ENCODE results near the gene ARID1B. TPM values are rescaled to one million over a fixed set of nuclear protein-coding genes. Genes with fewer than 3 reads are reported as not detected.

The ARID1B gene
- total and polyA plus RNA-seq, 7 donors, result 8.4 to 115 (median 69.6) TPM

GRCh38 chr6:156832231-156832647, 55.1 kb downstream of the ARID1B start:
- no peak for DNase-seq
- H3K9me3 ChIP-seq, result no peaks in the 10 kb centered on the region
- H3K27me3 ChIP-seq, result no peaks in the 10 kb centered on the region
- H3K36me3 ChIP-seq, result peaks cover 0 to 5% (median 0%) of the 10 kb centered on the region in 4 donors
- H3K27ac ChIP-seq, result peak overlapping the region; percentile 17 to 46 (median 31)
- WGBS, 2 donors, result 34 to 62% methylated on average over 2 of the region's 2 CpGs
- peaks cover 0 to 60% (median 37%) of the 10 kb centered on the region in 4 donors for H3K4me1 ChIP-seq
- no peak overlapping the region for H3K4me3 ChIP-seq
- no peak for TF ChIP-seq EP300 (IDR thresholded peaks at IDR 0.05)
- TF ChIP-seq CTCF (IDR thresholded peaks at IDR 0.05), result no peak
- no peak for TF ChIP-seq POLR2A (IDR thresholded peaks at IDR 0.05)
- no peak for TF ChIP-seq POLR2AphosphoS5 (IDR thresholded peaks at IDR 0.05)
- intact Hi-C loops (cut with DNase I), result no loop called here

- H3K27ac ChIP-seq, result peak overlapping the region; percentile 17 to 46 (median 31)
- no peaks in the 10 kb centered on the region for H3K27me3 ChIP-seq
- no peak overlapping the region for H3K4me3 ChIP-seq
- H3K4me1 ChIP-seq, result peaks cover 0 to 60% (median 36%) of the 10 kb centered on the region in 4 donors
- intact Hi-C loops (cut with DNase I), result no loop called here
- TF ChIP-seq POLR2AphosphoS5 (IDR thresholded peaks at IDR 0.05) (no peak), CTCF (IDR thresholded peaks at IDR 0.05) (no peak), POLR2A (IDR thresholded peaks at IDR 0.05) (no peak), EP300 (IDR thresholded peaks at IDR 0.05) (no peak)
- 76 to 77% methylated on average over 3 of the region's 3 CpGs for WGBS, 2 donors
- DNase-seq, result no peak
- no peaks in the 10 kb centered on the region for H3K9me3 ChIP-seq
- peaks cover 0 to 5% (median 0%) of the 10 kb centered on the region in 4 donors for H3K36me3 ChIP-seq
These were observed 55.5 kb downstream of the ARID1B start for GRCh38 chr6:156832669-156833068.

DNA sequence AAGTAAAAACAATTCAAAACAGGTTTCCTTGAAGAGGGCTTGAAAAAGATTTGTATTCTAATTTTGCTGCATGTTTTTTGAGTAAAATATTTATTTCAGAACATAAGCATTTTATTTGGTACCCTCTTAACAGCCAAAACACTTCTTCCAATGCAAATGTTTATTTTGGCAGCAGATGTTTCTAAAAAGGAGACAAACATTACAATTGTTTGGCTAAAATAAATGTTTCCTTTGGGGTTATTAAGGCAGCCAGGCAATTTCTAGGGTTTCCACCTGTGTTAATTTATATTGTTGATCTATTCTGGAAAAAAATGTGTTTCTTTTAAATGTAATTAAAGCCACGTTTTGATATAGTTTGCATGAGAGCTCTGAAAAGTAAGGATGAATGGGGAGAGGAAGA, 56.6 kb downstream of the ARID1B start:
- no peak for DNase-seq
- Histone ChIP-seq H3K9me3 (no peaks in the 10 kb centered on the region), H3K27me3 (no peaks in the 10 kb centered on the region), H3K27ac (no peak overlapping the region), H3K36me3 (peaks cover 0 to 5% (median 0%) of the 10 kb centered on the region in 4 donors), H3K4me1 (peaks cover 0 to 55% (median 27%) of the 10 kb centered on the region in 4 donors), H3K4me3 (no peak overlapping the region)
- WGBS, 2 donors, result 10 to 41% methylated on average over 1 of the region's 1 CpG
- TF ChIP-seq EP300 (IDR thresholded peaks at IDR 0.05) (no peak), CTCF (IDR thresholded peaks at IDR 0.05) (no peak), POLR2A (IDR thresholded peaks at IDR 0.05) (no peak), POLR2AphosphoS5 (IDR thresholded peaks at IDR 0.05) (no peak)
- intact Hi-C loops (cut with DNase I), result no loop called here

- Histone ChIP-seq H3K4me1 (peaks cover 0 to 75% (median 51%) of the 10 kb centered on the region in 4 donors), H3K36me3 (no peaks in the 10 kb centered on the region), H3K9me3 (no peaks in the 10 kb centered on the region), H3K4me3 (no peak overlapping the region), H3K27me3 (no peaks in the 10 kb centered on the region), H3K27ac (no peak overlapping the region)
- no peak for DNase-seq
- no peak for TF ChIP-seq POLR2A (IDR thresholded peaks at IDR 0.05)
- no peak for TF ChIP-seq EP300 (IDR thresholded peaks at IDR 0.05)
- no peak for TF ChIP-seq CTCF (IDR thresholded peaks at IDR 0.05)
- TF ChIP-seq POLR2AphosphoS5 (IDR thresholded peaks at IDR 0.05), result no peak
- intact Hi-C loops (cut with DNase I), result no loop called here
- WGBS, 2 donors, result 78 to 91% methylated on average over 2 of the region's 2 CpGs
These were observed 62.0 kb downstream of the ARID1B start for GRCh38 chr6:156839129-156839528.

DNA sequence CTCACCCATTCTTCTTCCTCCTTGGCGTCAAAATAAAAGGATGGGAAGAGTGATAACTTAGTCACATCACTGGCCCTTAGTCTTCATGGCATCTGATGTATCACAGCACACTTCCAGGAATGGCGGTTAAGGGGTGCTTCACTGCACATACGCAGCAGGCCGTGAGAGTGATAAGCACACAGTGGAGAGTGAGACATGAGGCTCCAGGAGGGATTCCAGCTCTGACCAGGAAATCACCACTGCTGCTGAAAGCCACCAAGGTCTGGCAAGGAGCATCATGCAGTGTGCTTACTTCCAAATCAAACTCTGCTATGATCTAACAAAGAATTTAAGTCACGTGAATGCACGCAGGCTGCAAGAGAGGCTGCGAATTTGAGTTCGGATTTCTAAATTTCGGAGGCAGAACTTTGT, 62.4 kb downstream of the ARID1B start:
- H3K27me3 ChIP-seq, result no peaks in the 10 kb centered on the region
- H3K9me3 ChIP-seq, result no peaks in the 10 kb centered on the region
- H3K4me3 ChIP-seq, result no peak overlapping the region
- no peak for TF ChIP-seq POLR2AphosphoS5 (IDR thresholded peaks at IDR 0.05)
- no peak for TF ChIP-seq EP300 (IDR thresholded peaks at IDR 0.05)
- TF ChIP-seq POLR2A (IDR thresholded peaks at IDR 0.05), result no peak
- H3K4me1 ChIP-seq, result peaks cover 0 to 77% (median 54%) of the 10 kb centered on the region in 4 donors
- intact Hi-C loops (cut with DNase I), result no loop called here
- H3K27ac ChIP-seq, result no peak overlapping the region
- no peaks in the 10 kb centered on the region for H3K36me3 ChIP-seq
- DNase-seq, result peak; percentile 74
- 86 to 90% methylated on average over 9 of the region's 9 CpGs for WGBS, 2 donors
